Astrocyte (in vitro differentiated cells and primary cell): ENCODE measurements around the gene SOX18. TPM values are rescaled to one million over a fixed set of nuclear protein-coding genes. Genes with fewer than 3 reads are reported as not detected.

Source experiments
- DNase-seq: peaks from one replicate; pipeline ENCODE4 v3.0.0-alpha.2; 2010; ENCODE audit warnings: low read depth
- FAIRE-seq: peaks from 2 replicates; lab custom pipeline; 2011; peaks lifted over from hg19 to GRCh38; lab: Jason Lieb, UNC
- H2AFZ ChIP-seq: 2 replicates; pipeline ENCODE4 v1.6.0; 2012; ENCODE audit warnings: low read depth, low read length, inconsistent platforms
- H3K27ac ChIP-seq: 2 replicates; pipeline ENCODE4 v1.5.1; 2011; ENCODE audit warnings: low read depth, low read length, inconsistent platforms
- H3K27me3 ChIP-seq: 2 replicates; pipeline ENCODE4 v1.6.0; 2011; ENCODE audit warnings: low read length, inconsistent platforms; ENCODE audit not compliant: insufficient read depth
- H3K36me3 ChIP-seq: 2 replicates; pipeline ENCODE4 v1.5.1; 2011; ENCODE audit warnings: low read length, inconsistent platforms; ENCODE audit not compliant: insufficient read depth
- H3K4me1 ChIP-seq: 2 replicates; pipeline ENCODE4 v1.5.1; 2011; ENCODE audit warnings: low read length, inconsistent platforms; ENCODE audit not compliant: insufficient read depth
- H3K4me2 ChIP-seq: 2 replicates; pipeline ENCODE4 v1.6.0; 2012; ENCODE audit warnings: low read length, inconsistent platforms
- H3K4me3 ChIP-seq: 2 replicates; pipeline ENCODE4 v1.5.1; 2011; ENCODE audit warnings: low read depth, mild to moderate bottlenecking, low read length, inconsistent platforms; ENCODE audit not compliant: insufficient read depth
- H3K79me2 ChIP-seq: 2 replicates; pipeline ENCODE4 v1.6.0; 2012; ENCODE audit warnings: mild to moderate bottlenecking, low read length, inconsistent platforms; ENCODE audit not compliant: insufficient read depth
- H3K9ac ChIP-seq: 2 replicates; pipeline ENCODE4 v1.6.0; 2012; ENCODE audit warnings: mild to moderate bottlenecking, low read length, inconsistent platforms
- H3K9me3 ChIP-seq: 2 replicates; pipeline ENCODE4 v1.5.1; 2012; ENCODE audit warnings: low read depth, mild to moderate bottlenecking, low read length, inconsistent platforms; ENCODE audit not compliant: insufficient read depth
- H4K20me1 ChIP-seq: 2 replicates; pipeline ENCODE4 v1.6.0; 2012; ENCODE audit warnings: low read length, inconsistent platforms; ENCODE audit not compliant: insufficient read depth
- H3K27ac Mint-ChIP-seq: one replicate; pipeline ENCODE4 v1.8.0; 2021; ENCODE audit warnings: mild to moderate bottlenecking, mixed read lengths; ENCODE audit not compliant: unreplicated experiment
- H3K27me3 Mint-ChIP-seq: one replicate; pipeline ENCODE4 v1.8.0; 2021; ENCODE audit warnings: low read depth, mixed read lengths; ENCODE audit not compliant: unreplicated experiment
- H3K36me3 Mint-ChIP-seq: one replicate; pipeline ENCODE4 v1.8.0; 2021; ENCODE audit warnings: low read depth, mixed read lengths; ENCODE audit not compliant: unreplicated experiment
- H3K4me1 Mint-ChIP-seq: one replicate; pipeline ENCODE4 v1.8.0; 2021; ENCODE audit warnings: low read depth, mixed read lengths; ENCODE audit not compliant: unreplicated experiment
- H3K4me3 Mint-ChIP-seq: one replicate; pipeline ENCODE4 v1.8.0; 2021; ENCODE audit warnings: mild to moderate bottlenecking, moderate library complexity, mixed read lengths; ENCODE audit not compliant: unreplicated experiment
- H3K9me3 Mint-ChIP-seq: one replicate; pipeline ENCODE4 v1.8.0; 2021; ENCODE audit warnings: mild to moderate bottlenecking, mixed read lengths; ENCODE audit not compliant: unreplicated experiment
- CTCF ChIP-seq: IDR thresholded peaks from 2 replicates; pipeline ENCODE4 v1.5.1; 2011; ENCODE audit warnings: low read depth, mild to moderate bottlenecking, inconsistent platforms, low read length, moderate library complexity; ENCODE audit not compliant: insufficient read depth
- EZH2 ChIP-seq: IDR thresholded peaks from 2 replicates; pipeline ENCODE4 v1.6.1; 2012; ENCODE audit warnings: mild to moderate bottlenecking, low read length, inconsistent platforms; ENCODE audit not compliant: insufficient read depth
- total RNA-seq: library from RNA; stranded (reverse); gene quantifications from 2 replicates; pipeline ENCODE4 v1.2.1, GENCODE V29; 2021

Gene SOX18
- total RNA-seq, 1 donor from 2014 or later: 0.52 TPM

DNA sequence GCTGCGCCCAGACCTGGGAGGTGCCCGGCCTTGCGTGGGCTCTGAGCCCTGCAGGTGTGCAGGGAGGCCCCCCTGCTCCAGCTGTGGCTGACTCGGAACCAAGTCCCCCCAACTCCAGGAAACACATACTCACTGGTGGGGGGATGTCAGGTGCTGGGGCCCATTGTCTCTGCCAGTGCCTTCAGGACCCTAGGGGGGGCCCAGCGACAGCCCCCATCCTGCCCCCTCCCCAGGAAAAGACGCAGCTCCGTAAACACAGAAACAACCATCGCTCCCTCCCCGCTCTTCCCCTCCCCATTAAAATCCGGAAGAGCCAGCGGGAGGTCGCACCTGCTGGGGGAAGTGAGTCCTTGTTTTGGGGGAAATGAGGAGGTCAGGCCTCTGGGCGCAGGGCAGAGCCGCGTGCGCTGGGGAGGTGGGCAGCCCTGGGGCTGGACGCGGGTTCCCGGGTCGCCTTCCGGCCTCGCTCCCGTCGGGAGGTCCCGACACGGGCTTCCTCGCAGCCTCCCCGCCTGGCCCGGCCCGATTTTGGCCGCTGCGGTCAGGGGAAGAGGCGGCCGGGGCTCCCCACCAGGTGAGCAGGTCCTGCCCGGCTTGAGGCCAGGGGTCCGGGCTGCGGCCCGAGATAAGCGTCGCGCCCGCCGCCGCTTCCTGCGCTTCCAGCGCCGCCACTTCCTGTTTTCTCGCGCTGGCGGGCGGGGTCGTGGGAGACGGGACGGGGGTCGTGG, 7.2 kb downstream of the SOX18 start:
- Histone ChIP-seq H3K9ac (no peak overlapping the region), H3K4me3 (no peak overlapping the region), H2AFZ (no peak overlapping the region), H3K79me2 (no peaks in the 10 kb centered on the region), H3K4me1 (peaks cover 2% of the 10 kb centered on the region), H3K36me3 (no peaks in the 10 kb centered on the region), H4K20me1 (peaks cover 12% of the 10 kb centered on the region), H3K4me2 (peak overlapping the region; percentile 73), H3K9me3 (no peaks in the 10 kb centered on the region), H3K27me3 (peaks cover 53% of the 10 kb centered on the region), H3K27ac (no peak overlapping the region)
- no peak for TF ChIP-seq CTCF
- peak; percentile 99 for TF ChIP-seq EZH2
- H3K27ac Mint-ChIP-seq: no peak overlapping the region
- peaks cover 9% of the 10 kb centered on the region for H3K4me1 Mint-ChIP-seq
- H3K4me3 Mint-ChIP-seq: no peak overlapping the region
- H3K36me3 Mint-ChIP-seq: no peaks in the 10 kb centered on the region
- H3K9me3 Mint-ChIP-seq: no peaks in the 10 kb centered on the region
- peaks cover 42% of the 10 kb centered on the region for H3K27me3 Mint-ChIP-seq
- DNase-seq (no peak), FAIRE-seq (no peak)

GRCh38 chr20:64041781-64042053, 7.7 kb downstream of the SOX18 start:
- H3K9me3 ChIP-seq: no peaks in the 10 kb centered on the region
- no peak overlapping the region for H3K4me3 ChIP-seq
- no peak overlapping the region for H2AFZ ChIP-seq
- FAIRE-seq: no peak
- no peak overlapping the region for H3K4me3 Mint-ChIP-seq
- TF ChIP-seq CTCF (no peak), EZH2 (no peak)
- peaks cover 9% of the 10 kb centered on the region for H3K4me1 Mint-ChIP-seq
- H3K36me3 Mint-ChIP-seq: no peaks in the 10 kb centered on the region
- peaks cover 39% of the 10 kb centered on the region for H3K27me3 Mint-ChIP-seq
- no peaks in the 10 kb centered on the region for H3K36me3 ChIP-seq
- no peak overlapping the region for H3K27ac Mint-ChIP-seq
- H3K4me2 ChIP-seq: no peak overlapping the region
- no peak for DNase-seq
- H3K79me2 ChIP-seq: no peaks in the 10 kb centered on the region
- H3K9me3 Mint-ChIP-seq: no peaks in the 10 kb centered on the region
- peaks cover 48% of the 10 kb centered on the region for H3K27me3 ChIP-seq
- H4K20me1 ChIP-seq: peaks cover 14% of the 10 kb centered on the region
- H3K4me1 ChIP-seq: peaks cover 2% of the 10 kb centered on the region
- no peak overlapping the region for H3K9ac ChIP-seq
- H3K27ac ChIP-seq: no peak overlapping the region

- Histone ChIP-seq H3K4me3 (no peak overlapping the region), H3K27ac (no peak overlapping the region), H3K9ac (no peak overlapping the region), H3K79me2 (no peaks in the 10 kb centered on the region), H3K36me3 (no peaks in the 10 kb centered on the region), H4K20me1 (peaks cover 20% of the 10 kb centered on the region), H3K27me3 (peaks cover 47% of the 10 kb centered on the region), H2AFZ (no peak overlapping the region), H3K9me3 (no peaks in the 10 kb centered on the region), H3K4me1 (peaks cover 5% of the 10 kb centered on the region), H3K4me2 (no peak overlapping the region)
- TF ChIP-seq CTCF (no peak), EZH2 (no peak)
- H3K4me1 Mint-ChIP-seq: peaks cover 9% of the 10 kb centered on the region
- FAIRE-seq (no peak), DNase-seq (no peak)
- no peaks in the 10 kb centered on the region for H3K9me3 Mint-ChIP-seq
- peaks cover 35% of the 10 kb centered on the region for H3K27me3 Mint-ChIP-seq
- no peak overlapping the region for H3K4me3 Mint-ChIP-seq
- no peak overlapping the region for H3K27ac Mint-ChIP-seq
- H3K36me3 Mint-ChIP-seq: no peaks in the 10 kb centered on the region
Measured at GRCh38 chr20:64041040-64041780, 8.2 kb downstream of the SOX18 start.
